ENCODE results near the gene IFNG-AS1.

Gene IFNG-AS1

GRCh38 chr12:67977668-67978067, 11.6 kb upstream of the IFNG-AS1 start:
- TF ChIP-seq ZNF280C (tag by site-specific recombination; IDR thresholded peaks at IDR 0.05) (no peak), REST (tag by site-specific recombination; IDR thresholded peaks at IDR 0.05) (no peak), ZNF660 (tag by site-specific recombination; IDR thresholded peaks at IDR 0.05) (no peak), ZNF211 (tag by site-specific recombination; IDR thresholded peaks at IDR 0.05; ENCODE audit: low read depth) (no peak), ZNF239 (tag by site-specific recombination; IDR thresholded peaks at IDR 0.05) (no peak), KLF8 (tag by site-specific recombination; IDR thresholded peaks at IDR 0.05) (no peak), REPIN1 (tag by site-specific recombination; IDR thresholded peaks at IDR 0.05; ENCODE audit: low read depth) (no peak), ZNF2 (tag by site-specific recombination; IDR thresholded peaks at IDR 0.05) (no peak), BCL11A (tag by site-specific recombination; IDR thresholded peaks at IDR 0.05; ENCODE audit: low read depth) (no peak), ZNF510 (tag by site-specific recombination; IDR thresholded peaks at IDR 0.05; ENCODE audit: insufficient replicate concordance) (no peak), ZNF341 (tag by site-specific recombination; IDR thresholded peaks at IDR 0.05; ENCODE audit: low read depth) (no peak), GLI2 (tag by site-specific recombination; IDR thresholded peaks at IDR 0.05; ENCODE audit: borderline replicate concordance, low read depth) (no peak), ZNF354C (tag by site-specific recombination; IDR thresholded peaks at IDR 0.05; ENCODE audit: borderline replicate concordance, low read depth) (no peak), ZNF514 (tag by site-specific recombination; IDR thresholded peaks at IDR 0.05) (no peak), ZNF426 (tag by site-specific recombination; IDR thresholded peaks at IDR 0.05) (no peak), ZNF10 (tag by site-specific recombination; IDR thresholded peaks at IDR 0.05) (no peak), ZNF654 (tag by site-specific recombination; IDR thresholded peaks at IDR 0.05; ENCODE audit: low read depth) (no peak), OSR2 (tag by site-specific recombination; IDR thresholded peaks at IDR 0.05) (no peak), ZSCAN5A (tag by site-specific recombination; IDR thresholded peaks at IDR 0.05) (no peak)
- Histone ChIP-seq H3K4me1 (ENCODE audit: control insufficient read depth, insufficient read depth, low read length) (no peaks in the 10 kb centered on the region), H3K36me3 (ENCODE audit: control insufficient read depth in 2 of 2, insufficient read depth in 1 of 2, low read length in 2 of 2) (no peaks in the 10 kb centered on the region), H3K9me3 (ENCODE audit: control insufficient read depth, insufficient read depth, low read depth, low read length) (no peaks in the 10 kb centered on the region), H3K4me3 (ENCODE audit: low read depth, low read length) (no peak overlapping the region), H3K27ac (ENCODE audit: extremely low read depth, low read depth, low read length) (no peak overlapping the region)
- CTCF ChIA-PET, result no interaction called here
- POLR2A ChIA-PET, result no interaction called here

- H3K27ac ChIP-seq (ENCODE audit: extremely low read depth, low read depth, low read length), result no peak overlapping the region
- H3K4me3 ChIP-seq (ENCODE audit: low read depth, low read length), result no peak overlapping the region
- H3K4me1 ChIP-seq (ENCODE audit: control insufficient read depth, insufficient read depth, low read length), result no peaks in the 10 kb centered on the region
- no peaks in the 10 kb centered on the region for H3K36me3 ChIP-seq (ENCODE audit: control insufficient read depth in 2 of 2, insufficient read depth in 1 of 2, low read length in 2 of 2)
- TF ChIP-seq KLF7 (tag by site-specific recombination; IDR thresholded peaks at IDR 0.05; ENCODE audit: borderline replicate concordance) (no peak), ZSCAN23 (tag by site-specific recombination; IDR thresholded peaks at IDR 0.05) (no peak), ZNF248 (tag by site-specific recombination; IDR thresholded peaks at IDR 0.05) (no peak), ZNF274 (IDR thresholded peaks at IDR 0.05; ENCODE audit: low read length) (no peak), ZNF274 (tag by site-specific recombination; IDR thresholded peaks at IDR 0.05; ENCODE audit: borderline replicate concordance) (no peak), ZNF311 (tag by site-specific recombination; IDR thresholded peaks at IDR 0.05; ENCODE audit: borderline replicate concordance) (no peak), ZBTB1 (tag by site-specific recombination; IDR thresholded peaks at IDR 0.05) (no peak), ZNF140 (tag by site-specific recombination; IDR thresholded peaks at IDR 0.05) (no peak), ZNF19 (tag by site-specific recombination; IDR thresholded peaks at IDR 0.05; ENCODE audit: low read depth) (no peak), ZNF16 (tag by site-specific recombination; IDR thresholded peaks at IDR 0.05; ENCODE audit: low read depth) (no peak), PRDM1 (tag by site-specific recombination; IDR thresholded peaks at IDR 0.05) (no peak), KLF16 (tag by site-specific recombination; IDR thresholded peaks at IDR 0.05) (no peak), OVOL3 (tag by site-specific recombination; IDR thresholded peaks at IDR 0.05) (no peak), KLF10 (tag by site-specific recombination; IDR thresholded peaks at IDR 0.05) (no peak)
- H3K9me3 ChIP-seq (ENCODE audit: control insufficient read depth, insufficient read depth, low read depth, low read length), result no peaks in the 10 kb centered on the region
- ChIA-PET POLR2A (no interaction called here), CTCF (no interaction called here)
These were observed 8.9 kb upstream of the IFNG-AS1 start for GRCh38 chr12:67980391-67980790.
